GM23338 (cell line): ENCODE results near the gene SCO2. TPM values are rescaled to one million over a fixed set of nuclear protein-coding genes. Genes with fewer than 3 reads are reported as not detected.

Experiments
- ATAC-seq: fragments of 200-7000 bp; cut with Tn5 transposase; 3 replicates; pipeline ENCODE4 v1.9.1; 2020
- DNase-seq: peaks from one replicate; pipeline ENCODE4 v3.0.0-alpha.2; 2015; ENCODE audit warnings: low spot score
- H2AFZ ChIP-seq: fragments of 200-600 bp; sonication (generic); 2 replicates; pipeline ENCODE4 v1.8.0; 2016; ENCODE audit warnings: antibody characterized with exemption, mild to moderate bottlenecking, moderate library complexity
- H3F3A ChIP-seq: fragments of 200-600 bp; sonication (generic); replicated peaks from 2 replicates; pipeline ENCODE4 v1.8.0; 2017; ENCODE audit warnings: antibody characterized with exemption, mixed run types, low read depth
- H3K27ac ChIP-seq: fragments of 200-600 bp; sonication (generic); 2 replicates; pipeline ENCODE4 v1.6.1; 2016; ENCODE audit warnings: low read depth
- H3K27me3 ChIP-seq: fragments of 200-600 bp; sonication (generic); 2 replicates; pipeline ENCODE4 v1.8.0; 2016; ENCODE audit warnings: mild to moderate bottlenecking, mixed run types, moderate library complexity; ENCODE audit not compliant: insufficient read depth
- H3K36me3 ChIP-seq: fragments of 200-600 bp; sonication (generic); 2 replicates; pipeline ENCODE4 v1.8.0; 2016; ENCODE audit warnings: mild to moderate bottlenecking; ENCODE audit not compliant: insufficient read depth
- H3K4me1 ChIP-seq: fragments of 200-600 bp; sonication (generic); 2 replicates; pipeline ENCODE4 v1.8.0; 2016; ENCODE audit warnings: mild to moderate bottlenecking, moderate library complexity; ENCODE audit not compliant: insufficient read depth
- H3K4me2 ChIP-seq: fragments of 200-600 bp; sonication (generic); 2 replicates; pipeline ENCODE4 v1.7.1; 2017; ENCODE audit warnings: mixed run types
- H3K4me3 ChIP-seq: fragments of 200-600 bp; sonication (generic); 2 replicates; pipeline ENCODE4 v1.6.1; 2016; ENCODE audit warnings: mixed run types
- H3K79me2 ChIP-seq: fragments of 200-600 bp; sonication (generic); replicated peaks from 2 replicates; pipeline ENCODE4 v1.8.0; 2017; ENCODE audit warnings: mild to moderate bottlenecking; ENCODE audit not compliant: insufficient read depth
- H3K9me2 ChIP-seq: fragments of 200-600 bp; sonication (generic); 2 replicates; pipeline ENCODE4 v1.8.0; 2017; ENCODE audit not compliant: insufficient read depth
- H4K20me1 ChIP-seq: fragments of 200-600 bp; sonication (generic); replicated peaks from 2 replicates; pipeline ENCODE4 v1.8.0; 2017; ENCODE audit warnings: mild to moderate bottlenecking; ENCODE audit not compliant: insufficient read depth
- H3K27ac Mint-ChIP-seq: 2 replicates; pipeline ENCODE4 v1.8.0; 2020; ENCODE audit warnings: inconsistent platforms, mild to moderate bottlenecking, moderate library complexity, mixed read lengths
- H3K27me3 Mint-ChIP-seq: 3 replicates; pipeline ENCODE4 v1.8.0; 2022; ENCODE audit warnings: low read depth, mild to moderate bottlenecking, moderate library complexity, mixed read lengths, inconsistent platforms; ENCODE audit not compliant: insufficient read depth, poor library complexity
- H3K36me3 Mint-ChIP-seq: 3 replicates; pipeline ENCODE4 v1.8.0; 2021; ENCODE audit warnings: low read depth, mild to moderate bottlenecking, inconsistent platforms, moderate library complexity, mixed read lengths
- H3K4me1 Mint-ChIP-seq: 3 replicates; pipeline ENCODE4 v1.8.0; 2020; ENCODE audit warnings: mild to moderate bottlenecking, inconsistent platforms, mixed read lengths
- H3K4me3 Mint-ChIP-seq: 3 replicates; pipeline ENCODE4 v1.8.0; 2021; ENCODE audit warnings: moderate library complexity, mild to moderate bottlenecking, inconsistent platforms, mixed read lengths
- H3K9me3 Mint-ChIP-seq: 3 replicates; pipeline ENCODE4 v1.8.0; 2020; ENCODE audit warnings: moderate library complexity, mild to moderate bottlenecking, inconsistent platforms, mixed read lengths
- CREB1 ChIP-seq: fragments of 250-450 bp; sonication (Bioruptor Pico); IDR thresholded peaks from 2 replicates; pipeline ENCODE4 v1.5.0; 2020; ENCODE audit warnings: low read depth, mild to moderate bottlenecking, moderate library complexity
- ETS1 ChIP-seq: IDR thresholded peaks from 2 replicates; pipeline ENCODE4 v1.6.1; 2016; ENCODE audit warnings: antibody characterized with exemption
- EZH2 ChIP-seq: fragments of 200-600 bp; sonication (generic); IDR thresholded peaks from one replicate; pipeline ENCODE4 v1.8.0; 2017; ENCODE audit warnings: antibody characterized with exemption, mild to moderate bottlenecking, low read depth; ENCODE audit not compliant: unreplicated experiment
- EZH2phosphoT487 ChIP-seq: fragments of 200-600 bp; sonication (generic); IDR thresholded peaks from one replicate; pipeline ENCODE4 v1.8.1; 2018; ENCODE audit warnings: antibody characterized with exemption; ENCODE audit not compliant: unreplicated experiment
- JUNB ChIP-seq: IDR thresholded peaks from one replicate; pipeline ENCODE4 v1.6.1; 2016; ENCODE audit warnings: antibody characterized with exemption; ENCODE audit not compliant: unreplicated experiment
- NANOG ChIP-seq: IDR thresholded peaks from 2 replicates; pipeline ENCODE4 v1.6.1; 2016; ENCODE audit warnings: antibody characterized with exemption, borderline replicate concordance
- POLR2AphosphoS5 ChIP-seq: IDR thresholded peaks from 2 replicates; pipeline ENCODE4 v1.6.1; 2016; ENCODE audit warnings: antibody characterized with exemption, low read depth
- ZNF114 ChIP-seq: fragments of 250-450 bp; sonication (Bioruptor Pico); IDR thresholded peaks from 2 replicates; pipeline ENCODE4 v1.5.0; 2020; ENCODE audit warnings: mild to moderate bottlenecking, moderate library complexity
- polyA plus RNA-seq: library from polyadenylated mRNA; unstranded; fragments of >200 nt; fragmentation: Nextera tagmentation; extraction: Ambion mirVana; gene quantifications from 2 replicates; pipeline ENCODE4 v1.2.1, GENCODE V29; 2016
- total RNA-seq: library from RNA; depleted of rRNA; stranded (reverse); fragments of >200 nt; shearing (Covaris generic); gene quantifications from 2 replicates; pipeline ENCODE4 v1.2.3, GENCODE V29; 2014
- TF ChIP-seq, protein P1 (sequence below), 2 experiments: fragments of 200-600 bp in 1 of 2; sonication (generic) in 1 of 2; conservative IDR thresholded peaks; 2 replicates each; pipeline versions ENCODE4 v1.5.1 to v1.6.1; 2016 to 2017; ENCODE audit warnings: antibody characterized with exemption in 2 of 2, low read depth in 2 of 2, mild to moderate bottlenecking in 2 of 2, moderate library complexity in 1 of 2
- TF ChIP-seq, protein P2 (sequence below): IDR thresholded peaks from one replicate; pipeline ENCODE4 v1.6.1; 2018; ENCODE audit warnings: antibody characterized with exemption; ENCODE audit not compliant: unreplicated experiment

SCO2 gene
- total and polyA plus RNA-seq, 2 experiments from 2014 or later = 2.6 to 4.9 TPM

- Histone ChIP-seq H3F3A (peaks cover 4% of the 10 kb centered on the region), H3K27me3 (peaks cover 14% of the 10 kb centered on the region), H2AFZ (no peak overlapping the region), H3K9me2 (no peaks in the 10 kb centered on the region), H3K79me2 (no peaks in the 10 kb centered on the region), H3K4me1 (no peaks in the 10 kb centered on the region; the same call in 1 of the 2 replicates), H3K4me2 (no peak overlapping the region), H4K20me1 (no peaks in the 10 kb centered on the region; the same call in 1 of the 2 replicates), H3K27ac (no peak overlapping the region), H3K36me3 (no peaks in the 10 kb centered on the region; the same call in 1 of the 2 replicates), H3K4me3 (no peak overlapping the region)
- Mint-ChIP-seq H3K27me3 (peaks cover 22% of the 10 kb centered on the region), H3K27ac (no peak overlapping the region), H3K36me3 (peaks cover 20% of the 10 kb centered on the region), H3K9me3 (peaks cover 4% of the 10 kb centered on the region; the same call in 1 of the 3 replicates), H3K4me3 (no peak overlapping the region), H3K4me1 (peaks cover 11% of the 10 kb centered on the region)
- DNase-seq (no peak), ATAC-seq (no peak)
- no peak for TF ChIP-seq EZH2
- TF ChIP-seq, protein P1, sequence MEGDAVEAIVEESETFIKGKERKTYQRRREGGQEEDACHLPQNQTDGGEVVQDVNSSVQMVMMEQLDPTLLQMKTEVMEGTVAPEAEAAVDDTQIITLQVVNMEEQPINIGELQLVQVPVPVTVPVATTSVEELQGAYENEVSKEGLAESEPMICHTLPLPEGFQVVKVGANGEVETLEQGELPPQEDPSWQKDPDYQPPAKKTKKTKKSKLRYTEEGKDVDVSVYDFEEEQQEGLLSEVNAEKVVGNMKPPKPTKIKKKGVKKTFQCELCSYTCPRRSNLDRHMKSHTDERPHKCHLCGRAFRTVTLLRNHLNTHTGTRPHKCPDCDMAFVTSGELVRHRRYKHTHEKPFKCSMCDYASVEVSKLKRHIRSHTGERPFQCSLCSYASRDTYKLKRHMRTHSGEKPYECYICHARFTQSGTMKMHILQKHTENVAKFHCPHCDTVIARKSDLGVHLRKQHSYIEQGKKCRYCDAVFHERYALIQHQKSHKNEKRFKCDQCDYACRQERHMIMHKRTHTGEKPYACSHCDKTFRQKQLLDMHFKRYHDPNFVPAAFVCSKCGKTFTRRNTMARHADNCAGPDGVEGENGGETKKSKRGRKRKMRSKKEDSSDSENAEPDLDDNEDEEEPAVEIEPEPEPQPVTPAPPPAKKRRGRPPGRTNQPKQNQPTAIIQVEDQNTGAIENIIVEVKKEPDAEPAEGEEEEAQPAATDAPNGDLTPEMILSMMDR (conservative IDR thresholded peaks at IDR 0.05; ENCODE audit: low read depth in 2 of 2) = no peak
- TF ChIP-seq, protein P2, sequence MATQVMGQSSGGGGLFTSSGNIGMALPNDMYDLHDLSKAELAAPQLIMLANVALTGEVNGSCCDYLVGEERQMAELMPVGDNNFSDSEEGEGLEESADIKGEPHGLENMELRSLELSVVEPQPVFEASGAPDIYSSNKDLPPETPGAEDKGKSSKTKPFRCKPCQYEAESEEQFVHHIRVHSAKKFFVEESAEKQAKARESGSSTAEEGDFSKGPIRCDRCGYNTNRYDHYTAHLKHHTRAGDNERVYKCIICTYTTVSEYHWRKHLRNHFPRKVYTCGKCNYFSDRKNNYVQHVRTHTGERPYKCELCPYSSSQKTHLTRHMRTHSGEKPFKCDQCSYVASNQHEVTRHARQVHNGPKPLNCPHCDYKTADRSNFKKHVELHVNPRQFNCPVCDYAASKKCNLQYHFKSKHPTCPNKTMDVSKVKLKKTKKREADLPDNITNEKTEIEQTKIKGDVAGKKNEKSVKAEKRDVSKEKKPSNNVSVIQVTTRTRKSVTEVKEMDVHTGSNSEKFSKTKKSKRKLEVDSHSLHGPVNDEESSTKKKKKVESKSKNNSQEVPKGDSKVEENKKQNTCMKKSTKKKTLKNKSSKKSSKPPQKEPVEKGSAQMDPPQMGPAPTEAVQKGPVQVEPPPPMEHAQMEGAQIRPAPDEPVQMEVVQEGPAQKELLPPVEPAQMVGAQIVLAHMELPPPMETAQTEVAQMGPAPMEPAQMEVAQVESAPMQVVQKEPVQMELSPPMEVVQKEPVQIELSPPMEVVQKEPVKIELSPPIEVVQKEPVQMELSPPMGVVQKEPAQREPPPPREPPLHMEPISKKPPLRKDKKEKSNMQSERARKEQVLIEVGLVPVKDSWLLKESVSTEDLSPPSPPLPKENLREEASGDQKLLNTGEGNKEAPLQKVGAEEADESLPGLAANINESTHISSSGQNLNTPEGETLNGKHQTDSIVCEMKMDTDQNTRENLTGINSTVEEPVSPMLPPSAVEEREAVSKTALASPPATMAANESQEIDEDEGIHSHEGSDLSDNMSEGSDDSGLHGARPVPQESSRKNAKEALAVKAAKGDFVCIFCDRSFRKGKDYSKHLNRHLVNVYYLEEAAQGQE = no peak
- no peak for TF ChIP-seq NANOG
- no peak for TF ChIP-seq CREB1 (CRISPR knock-in tag)
- TF ChIP-seq POLR2AphosphoS5 = no peak
- TF ChIP-seq EZH2phosphoT487 = no peak
- TF ChIP-seq ZNF114 (CRISPR knock-in tag) = no peak
- no peak for TF ChIP-seq ETS1
- TF ChIP-seq JUNB = no peak
Measured at GRCh38 chr22:50522806-50523438, 2.5 kb downstream of the SCO2 start.
